ENCODE results near the gene ENTR1.

ENTR1 gene

DNA sequence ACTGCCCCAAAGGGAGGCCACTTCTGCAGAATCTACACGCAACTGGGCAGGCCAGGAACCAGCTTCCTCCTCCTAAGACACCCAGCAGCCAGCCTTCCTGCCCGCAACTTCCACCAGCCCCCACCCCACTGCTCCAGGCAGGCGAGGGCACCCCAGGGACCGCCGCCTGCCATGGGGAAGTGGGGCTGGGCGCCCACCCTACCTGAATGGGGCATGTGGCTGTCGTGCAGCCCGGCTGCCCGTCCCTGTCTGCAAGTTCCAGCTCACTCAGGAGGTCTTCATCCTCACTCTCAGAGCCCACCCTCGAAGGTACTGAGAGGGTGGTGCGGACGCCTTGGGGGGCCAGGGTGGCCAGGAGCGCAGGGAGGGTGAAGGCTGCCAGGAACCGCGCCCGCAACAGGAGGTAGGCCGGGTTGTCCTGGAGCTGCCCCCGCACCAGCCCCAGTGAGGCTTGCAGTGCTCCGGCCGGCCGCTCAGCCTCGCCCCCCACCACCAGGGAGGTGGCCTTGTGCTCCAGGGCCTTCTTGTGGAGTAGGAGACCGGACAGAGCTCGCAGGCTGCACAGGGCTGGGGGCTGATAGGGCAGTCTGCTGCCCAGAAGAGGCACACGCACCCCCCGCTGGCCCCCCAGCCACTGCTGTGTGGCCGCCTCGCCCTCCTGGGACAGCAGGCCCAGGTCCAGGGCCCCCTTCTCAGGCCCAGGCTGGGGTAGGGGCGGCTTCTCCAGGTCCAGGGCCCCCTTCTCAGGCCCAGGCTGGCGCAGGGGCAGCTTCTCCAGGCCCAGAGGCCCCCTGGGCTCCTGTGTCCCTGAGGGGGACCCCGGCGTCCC, 32.9 kb downstream of the ENTR1 start:
- DNase-seq (ENCODE audit: low read depth in 1 of 2, low spot score in 1 of 2) = no peak

DNA sequence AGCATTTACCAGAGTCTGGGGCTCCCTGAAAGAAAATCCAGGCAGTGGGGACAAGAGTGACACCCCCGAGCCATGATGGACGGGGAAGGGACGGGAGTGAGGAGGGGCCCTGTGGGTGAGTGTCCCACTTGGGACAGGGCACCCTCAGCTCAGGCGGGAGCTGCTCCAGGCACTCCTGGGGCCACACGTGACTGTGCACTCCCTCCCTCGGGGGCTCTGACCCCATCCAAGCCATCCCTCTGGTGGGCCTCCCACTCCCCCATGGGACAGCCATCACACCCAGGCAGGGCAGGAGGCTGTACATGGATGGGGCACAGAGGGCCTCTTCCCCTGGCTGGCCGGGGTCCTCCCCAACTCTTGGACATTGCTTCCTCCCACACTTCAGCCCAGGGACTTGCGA, 34.0 kb downstream of the ENTR1 start:
- no peak for DNase-seq (ENCODE audit: low read depth in 1 of 2, low spot score in 1 of 2)

DNA sequence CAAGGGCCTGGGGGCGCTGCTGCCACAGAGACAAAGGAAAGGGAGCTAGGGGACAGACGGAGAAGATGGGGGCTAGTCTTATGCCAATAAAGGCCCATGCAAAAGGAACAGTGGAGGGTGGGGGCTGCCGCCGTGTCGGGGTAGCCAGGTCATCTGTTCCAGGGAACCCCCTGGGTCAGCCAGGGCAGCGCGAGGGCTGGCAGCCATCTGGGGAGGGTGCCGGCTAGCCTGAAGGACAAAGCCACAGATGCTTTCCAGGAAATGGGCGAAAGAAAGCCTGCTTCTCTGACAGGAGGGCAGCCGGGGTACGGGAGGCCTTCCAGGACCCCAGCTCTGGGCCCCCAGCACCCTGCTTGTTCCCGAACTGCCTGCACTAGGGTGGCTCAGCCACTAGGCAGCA, 35.3 kb downstream of the ENTR1 start:
- no peak for DNase-seq (ENCODE audit: low read depth in 1 of 2, low spot score in 1 of 2)

DNA sequence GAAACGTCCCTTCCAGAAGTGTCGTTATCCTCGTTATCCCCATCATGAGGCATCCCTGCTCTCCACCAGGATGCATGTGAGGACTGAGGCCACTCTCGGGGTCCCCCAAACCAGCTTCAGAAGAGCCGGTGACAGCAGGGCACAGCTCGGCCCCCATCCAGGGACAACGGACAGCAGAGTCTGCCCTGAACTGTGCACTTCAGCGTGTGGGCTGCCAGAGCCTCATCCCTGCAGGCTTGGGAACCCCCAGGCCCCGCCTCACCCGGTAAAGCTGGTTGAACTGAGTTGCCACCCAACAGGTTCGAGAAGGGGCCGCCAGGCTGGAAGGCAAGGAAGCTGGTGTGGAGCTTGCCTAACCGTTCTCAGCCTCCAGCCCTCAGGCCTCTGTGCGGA, 36.2 kb downstream of the ENTR1 start:
- no peak for DNase-seq (ENCODE audit: low read depth in 1 of 2, low spot score in 1 of 2)

DNA sequence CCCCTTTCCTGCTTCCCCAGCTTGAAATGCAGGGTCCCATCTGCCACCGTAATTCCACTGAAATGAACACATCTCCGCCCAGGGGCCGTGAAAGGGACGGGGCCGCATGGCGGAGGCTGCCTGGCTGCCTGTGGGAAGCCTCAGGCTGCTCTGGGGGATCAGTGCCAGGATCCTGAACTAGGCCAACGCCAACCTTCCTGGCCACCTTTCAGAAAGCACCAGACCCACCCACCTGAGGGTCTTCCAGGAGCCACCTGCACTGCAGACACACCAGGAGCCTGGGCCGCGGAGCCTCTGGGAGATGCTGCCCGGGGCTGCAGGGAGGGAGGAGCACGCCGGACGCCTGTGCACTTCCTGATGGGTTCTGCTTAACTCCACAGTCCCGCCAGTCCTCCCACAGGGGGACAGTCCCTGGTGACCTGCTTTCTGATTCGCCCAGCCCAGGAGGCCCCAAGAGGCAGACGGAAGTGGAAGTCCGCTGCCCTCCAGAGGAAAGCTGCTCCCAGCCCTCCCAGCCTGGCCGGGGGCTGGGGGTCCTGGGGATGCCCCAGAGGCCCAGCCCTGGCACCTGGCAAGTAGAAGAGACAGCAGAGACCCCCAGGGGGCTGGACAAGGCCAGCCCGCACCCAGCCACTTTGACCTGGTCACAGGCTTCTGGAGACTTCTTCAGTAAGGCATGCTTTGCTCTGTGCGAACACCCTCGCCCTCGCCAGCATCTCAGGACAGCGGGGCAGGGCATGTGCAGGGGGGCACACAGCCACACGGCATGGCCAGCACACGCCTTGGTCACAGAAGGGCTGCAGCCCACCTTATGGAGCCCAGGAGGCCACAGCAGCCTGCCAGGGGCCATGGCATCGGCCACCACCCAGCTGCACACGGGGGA, 36.9 kb downstream of the ENTR1 start, which contains the start of gene CARD9:
CARD9 (minus strand) TSS at position 370 of the 883 bp plus-strand sequence. CDS start 1,591 bp downstream, outside the sequence.
- DNase-seq (ENCODE audit: low read depth in 1 of 2, low spot score in 1 of 2) = no peak

DNA sequence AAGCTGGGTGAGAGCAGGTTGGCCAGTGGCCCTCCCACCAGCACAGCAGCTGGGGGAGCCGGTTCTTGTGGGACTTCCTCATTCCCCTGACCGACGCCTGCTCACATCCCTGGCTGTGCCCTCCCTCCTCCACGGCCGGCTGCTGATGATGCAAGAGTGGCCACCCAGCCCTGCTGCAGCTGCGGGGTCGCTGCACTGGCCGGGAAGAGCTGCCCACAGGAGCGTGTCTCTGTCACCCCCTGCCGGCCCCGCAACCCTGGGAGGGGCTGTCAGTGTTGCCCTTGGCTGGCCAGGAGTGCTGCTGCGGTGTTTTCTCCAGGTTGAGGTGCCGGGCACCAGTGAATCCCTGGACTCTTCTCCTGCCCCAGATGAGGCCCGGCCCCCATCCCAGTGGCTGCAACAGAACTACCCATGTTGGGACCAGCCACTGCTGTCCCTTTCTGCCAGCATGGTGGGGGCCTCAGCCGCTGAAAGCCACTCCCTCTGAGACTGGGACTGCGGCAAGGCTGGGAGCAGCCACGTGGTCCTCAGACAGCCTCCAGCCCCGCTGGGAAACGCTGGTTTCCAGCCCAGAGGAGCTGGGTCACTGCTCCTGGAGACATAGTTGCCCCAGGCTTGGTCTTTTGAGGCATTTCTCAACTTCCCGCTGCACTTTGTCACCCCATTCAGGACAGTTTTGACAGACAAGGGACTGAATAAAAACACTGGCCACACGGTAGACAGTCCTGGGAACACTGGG, 37.7 kb downstream of the ENTR1 start:
- DNase-seq (ENCODE audit: low read depth in 1 of 2, low spot score in 1 of 2) = no peak

DNA sequence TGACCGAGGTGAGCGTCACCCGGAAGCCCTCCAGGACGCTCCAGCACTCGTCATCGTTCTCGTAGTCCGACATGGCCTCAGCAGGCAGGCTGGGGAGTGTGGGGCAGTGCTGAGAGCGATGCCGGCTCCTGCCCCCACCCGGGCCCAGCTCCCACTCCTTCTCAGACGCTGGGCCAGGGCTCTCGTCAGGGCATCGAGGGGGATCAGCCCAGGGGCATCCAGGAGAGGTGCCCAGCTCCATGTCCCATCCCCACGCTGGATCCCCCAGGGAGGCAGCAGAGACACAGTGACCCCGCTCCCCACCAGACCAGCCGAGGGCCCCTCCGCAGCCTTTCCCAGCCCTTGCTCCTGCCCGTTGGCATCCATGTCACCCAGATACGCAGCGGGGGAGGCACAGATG, 38.4 kb downstream of the ENTR1 start:
- no peak for DNase-seq (ENCODE audit: low read depth in 1 of 2, low spot score in 1 of 2)

DNA sequence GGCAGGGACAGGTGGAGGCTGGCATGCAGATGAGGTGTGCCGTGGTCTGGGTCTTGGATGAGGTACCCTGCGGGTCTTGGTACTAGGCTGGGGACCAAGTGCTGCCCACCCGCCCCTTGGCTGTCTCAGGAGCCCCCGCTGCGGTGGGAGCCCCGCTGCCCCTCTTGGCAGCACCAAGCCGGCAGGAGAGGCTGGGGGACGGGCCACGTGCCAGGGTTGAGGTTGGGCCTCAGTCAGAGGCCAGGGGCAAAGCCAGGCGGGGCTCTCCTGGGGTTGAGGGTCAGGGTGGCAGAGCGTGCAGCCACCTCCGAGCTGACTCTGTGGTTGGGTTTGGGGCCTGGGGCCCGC, 38.9 kb downstream of the ENTR1 start:
- no peak for DNase-seq (ENCODE audit: low read depth in 1 of 2, low spot score in 1 of 2)

DNA sequence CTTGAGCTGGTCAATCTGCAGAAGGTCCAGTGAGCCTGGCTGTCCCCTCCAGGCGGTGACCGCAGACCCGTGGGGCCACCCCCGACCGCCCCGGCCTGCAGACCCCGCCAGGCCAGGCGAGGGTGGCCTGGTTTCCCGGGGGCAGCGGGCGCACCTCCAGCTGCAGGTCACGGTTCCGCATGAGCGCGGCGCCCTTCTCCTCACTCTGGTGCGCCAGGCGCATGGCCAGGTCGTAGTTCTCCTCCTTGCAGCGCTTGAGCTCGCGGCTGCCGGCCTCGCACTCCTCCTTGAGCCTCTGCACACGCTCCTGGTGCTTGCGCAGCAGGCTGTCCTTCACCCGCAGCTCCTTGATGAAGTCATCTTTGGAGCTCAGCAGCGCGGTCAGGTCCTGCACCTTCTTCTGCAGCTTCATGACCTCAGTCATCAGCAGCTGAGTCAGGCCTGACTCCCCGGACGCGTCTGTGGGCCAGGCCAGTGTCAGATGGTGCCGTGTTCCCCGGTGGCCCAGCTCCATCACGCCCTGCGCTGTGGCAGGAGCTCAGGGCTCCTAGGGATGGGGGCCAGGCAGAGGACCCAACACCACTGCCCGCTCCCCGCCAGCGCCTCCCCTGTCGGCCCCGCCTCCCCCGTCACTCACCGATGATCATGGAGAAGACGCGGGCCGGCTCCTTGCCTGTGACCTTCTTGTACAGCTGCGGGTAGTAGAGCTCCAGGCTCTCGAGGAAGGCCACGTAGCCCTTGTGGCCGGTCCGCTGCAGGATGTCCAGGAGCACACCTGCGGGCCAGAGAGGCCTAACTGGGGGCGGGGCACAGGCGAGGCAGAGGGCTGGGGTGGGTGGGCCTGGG, 39.5 kb downstream of the ENTR1 start:
- no peak for DNase-seq (ENCODE audit: low read depth in 1 of 2, low spot score in 1 of 2)

DNA sequence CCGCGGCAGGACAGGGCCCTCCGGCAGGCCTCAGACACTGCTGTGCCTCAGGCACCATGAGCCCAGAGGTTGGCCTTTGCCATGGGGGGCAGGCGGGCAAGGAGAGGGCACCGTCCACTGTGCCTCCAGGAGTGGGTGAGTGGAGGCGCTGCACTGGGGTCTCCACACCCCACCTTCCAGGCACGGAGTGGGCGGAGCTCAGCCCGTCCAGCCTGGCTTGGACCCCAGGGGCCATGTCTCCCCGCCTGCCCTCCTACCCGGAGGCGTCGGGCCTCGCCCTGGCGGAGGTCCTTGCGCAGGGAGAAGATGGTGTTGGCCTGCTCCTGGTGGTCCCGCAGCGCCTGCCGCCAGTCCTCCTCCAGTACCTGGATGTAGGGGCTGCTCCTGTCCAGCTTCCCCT, 40.4 kb downstream of the ENTR1 start:
- no peak for DNase-seq (ENCODE audit: low read depth in 1 of 2, low spot score in 1 of 2)

DNA sequence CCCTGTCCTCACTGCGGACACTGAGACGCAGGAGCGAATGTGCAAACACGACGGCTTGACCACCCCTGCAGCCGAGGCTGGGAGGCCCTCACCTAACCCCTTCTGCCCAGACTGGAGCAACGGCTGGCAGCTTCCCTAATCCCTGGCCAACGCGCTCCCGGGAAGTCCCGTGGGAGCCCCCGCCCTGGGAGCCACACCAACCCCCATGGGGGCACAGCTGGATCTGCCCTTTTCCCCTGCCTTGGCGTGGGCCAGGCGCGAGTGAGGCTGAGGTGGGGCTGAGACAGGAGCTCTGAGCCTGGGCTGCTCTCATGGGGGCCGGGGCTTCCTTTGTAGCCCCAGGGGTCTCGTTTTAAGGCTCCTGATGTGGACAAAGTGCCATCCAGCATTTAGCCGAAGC, 42.2 kb downstream of the ENTR1 start:
- no peak for DNase-seq (ENCODE audit: low read depth in 1 of 2, low spot score in 1 of 2)

DNA sequence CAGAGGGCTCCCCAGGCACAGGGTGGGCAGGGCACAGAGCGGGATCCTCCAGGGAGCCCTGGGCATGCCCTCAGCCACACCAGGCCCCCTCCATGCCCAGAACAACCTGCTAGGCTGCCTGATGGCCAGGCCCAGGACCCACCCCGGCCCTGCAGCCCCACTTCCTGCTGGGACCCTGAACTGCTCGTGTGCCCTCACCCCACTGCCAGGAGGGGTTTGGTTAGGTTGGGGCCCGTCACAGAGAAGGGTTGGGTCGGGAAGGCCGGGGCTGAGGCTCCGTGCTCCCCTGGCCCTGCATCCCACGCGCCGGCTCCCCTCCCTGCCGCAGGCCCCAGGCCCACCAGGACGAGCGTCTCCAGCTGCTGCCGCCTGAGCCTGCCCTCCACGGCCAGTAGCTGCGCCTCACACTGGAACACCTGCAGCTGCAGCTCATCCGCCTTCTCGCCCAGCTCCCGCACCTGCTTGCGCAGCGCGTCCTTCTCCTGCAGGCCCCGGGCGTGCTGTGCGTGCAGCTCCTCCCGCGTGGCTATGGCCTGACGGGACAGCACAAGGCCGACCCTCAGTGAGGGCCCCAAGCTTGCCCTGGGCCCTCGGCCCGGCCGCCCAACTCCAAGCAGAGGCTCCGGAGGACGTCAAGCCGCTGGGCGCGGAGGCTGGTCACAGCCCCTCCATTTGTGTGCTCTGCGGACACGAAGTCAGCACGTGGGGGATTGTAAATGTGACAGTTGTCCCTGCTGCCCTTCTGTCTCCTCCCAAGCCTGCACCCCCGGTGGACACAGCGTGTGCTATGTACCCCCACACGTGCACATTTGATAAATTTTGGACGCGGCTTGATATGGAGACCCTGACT, 42.9 kb downstream of the ENTR1 start:
- DNase-seq (ENCODE audit: low read depth in 1 of 2, low spot score in 1 of 2) = no peak

DNA sequence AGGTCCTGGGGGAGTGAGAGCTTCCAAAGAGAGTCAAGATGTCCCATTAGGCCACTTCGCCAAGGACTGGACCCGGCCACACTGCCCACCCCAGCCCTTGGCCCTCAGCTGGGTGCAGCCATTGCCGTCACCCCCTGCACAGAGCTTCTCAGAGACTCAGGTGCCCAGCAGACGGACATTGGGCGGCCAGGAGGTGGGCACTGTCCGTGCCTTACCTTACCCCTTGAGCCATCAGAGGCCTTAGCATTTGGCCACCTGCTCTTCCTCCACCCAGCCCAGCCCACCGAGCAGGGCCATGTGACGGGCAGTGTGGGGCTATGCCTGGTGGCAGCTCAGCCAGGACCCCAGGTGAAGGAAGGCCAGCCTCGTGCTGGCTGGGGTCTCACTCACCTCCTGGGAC, 43.6 kb downstream of the ENTR1 start:
- DNase-seq (ENCODE audit: low read depth in 1 of 2, low spot score in 1 of 2) = no peak

DNA sequence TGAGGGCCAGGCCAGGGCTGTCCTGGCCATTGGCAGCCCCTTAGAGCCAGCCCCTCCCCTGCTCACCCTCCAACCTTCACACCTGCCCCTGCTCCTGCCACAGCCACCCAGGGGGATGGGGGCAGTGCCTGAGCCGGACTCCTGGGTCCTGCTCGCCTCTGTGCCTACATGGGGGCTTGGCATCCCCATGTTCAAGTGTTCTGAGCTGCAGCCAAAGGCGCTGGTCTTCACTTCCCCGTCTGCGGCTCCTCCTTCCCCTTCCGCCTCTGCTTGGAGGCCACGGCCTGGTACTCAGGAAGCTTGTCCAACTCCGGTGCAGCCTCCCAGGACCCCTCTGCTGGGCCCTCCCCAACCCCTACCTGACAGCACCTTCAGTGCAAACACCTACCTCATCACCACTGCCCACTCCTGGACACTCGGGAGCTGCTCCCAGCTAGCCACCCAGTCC, 44.6 kb downstream of the ENTR1 start:
- DNase-seq (ENCODE audit: low read depth in 1 of 2, low spot score in 1 of 2) = no peak

DNA sequence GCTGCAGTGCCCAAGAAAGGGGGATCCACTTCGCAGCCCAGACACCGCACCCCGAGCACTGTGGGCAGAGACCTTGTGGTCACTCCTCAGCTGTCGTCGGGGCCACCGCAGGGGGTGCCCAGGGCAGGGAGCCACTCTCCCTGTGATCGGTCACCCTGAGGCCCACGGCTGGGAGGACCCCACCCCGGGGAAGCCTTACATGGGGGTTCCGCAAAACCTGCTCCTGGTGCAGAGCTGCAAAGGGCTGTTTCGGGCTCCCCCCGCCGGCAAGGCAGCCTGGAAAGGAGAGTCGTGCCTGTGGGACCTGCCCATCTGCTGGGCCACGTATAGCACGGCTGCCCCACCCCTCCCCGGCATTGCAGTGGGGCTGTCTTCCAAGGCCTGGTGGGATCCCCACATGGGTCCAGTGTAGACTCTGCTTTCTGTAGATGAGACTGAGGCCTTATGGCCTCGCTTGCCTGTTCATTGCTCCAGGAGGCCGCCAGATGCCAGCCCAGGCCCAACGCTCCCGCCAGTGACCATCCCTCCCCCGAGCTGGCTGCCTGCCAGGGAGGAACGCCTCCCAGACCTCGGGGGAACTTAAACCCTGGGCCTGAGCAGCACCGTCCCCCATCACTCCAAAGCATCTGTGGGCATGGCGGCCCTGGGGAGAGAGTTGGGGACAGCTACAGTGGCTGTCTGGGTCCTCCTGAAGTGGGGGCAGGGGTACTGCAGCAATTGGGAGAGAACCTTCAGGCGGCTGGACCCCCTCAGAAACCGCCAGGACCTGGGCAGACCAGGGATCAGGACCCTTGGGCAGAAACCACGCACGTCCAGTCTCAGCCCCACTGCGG, 45.3 kb downstream of the ENTR1 start:
- no peak for DNase-seq (ENCODE audit: low read depth in 1 of 2, low spot score in 1 of 2)

DNA sequence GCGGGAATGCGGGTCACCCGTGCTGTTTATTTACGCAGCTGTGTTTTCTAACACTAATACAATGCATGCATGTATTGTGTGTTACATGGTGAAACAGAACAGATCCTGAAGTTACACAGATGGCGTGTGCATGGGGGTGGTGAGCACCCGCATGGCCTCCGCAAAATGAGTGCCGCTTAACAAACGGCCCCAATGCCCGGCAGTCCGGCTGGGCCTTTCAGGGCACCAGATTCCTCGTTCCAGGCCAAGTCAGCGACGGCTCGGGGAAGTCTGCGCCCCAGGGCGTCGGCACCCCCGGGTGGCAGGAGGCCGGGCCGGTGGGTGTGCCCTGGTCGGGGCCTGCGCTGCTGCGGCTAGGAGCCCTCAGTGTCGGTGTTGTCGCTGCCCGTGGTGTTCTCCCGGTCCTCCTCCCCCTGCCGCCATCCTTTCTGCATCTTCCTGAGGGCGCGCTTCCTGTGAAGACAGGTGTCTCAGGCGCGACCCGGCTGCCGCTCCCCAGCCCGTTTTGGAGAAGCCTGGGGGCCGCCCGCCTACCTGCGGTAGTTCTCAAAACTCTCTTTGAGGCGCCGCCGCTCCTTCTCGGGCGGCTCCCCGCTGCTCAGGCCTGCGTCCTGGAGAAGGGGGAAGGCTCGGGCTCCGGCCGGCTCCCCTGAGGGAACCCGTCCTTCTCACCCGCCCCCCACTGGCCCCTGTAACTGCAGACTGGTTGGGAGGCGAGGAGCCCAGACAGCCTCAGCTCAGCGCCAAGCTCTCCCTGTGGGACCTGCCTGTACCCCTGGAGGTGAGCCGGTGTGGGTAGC, 46.3 kb downstream of the ENTR1 start:
- DNase-seq (ENCODE audit: low read depth in 1 of 2, low spot score in 1 of 2) = no peak

DNA sequence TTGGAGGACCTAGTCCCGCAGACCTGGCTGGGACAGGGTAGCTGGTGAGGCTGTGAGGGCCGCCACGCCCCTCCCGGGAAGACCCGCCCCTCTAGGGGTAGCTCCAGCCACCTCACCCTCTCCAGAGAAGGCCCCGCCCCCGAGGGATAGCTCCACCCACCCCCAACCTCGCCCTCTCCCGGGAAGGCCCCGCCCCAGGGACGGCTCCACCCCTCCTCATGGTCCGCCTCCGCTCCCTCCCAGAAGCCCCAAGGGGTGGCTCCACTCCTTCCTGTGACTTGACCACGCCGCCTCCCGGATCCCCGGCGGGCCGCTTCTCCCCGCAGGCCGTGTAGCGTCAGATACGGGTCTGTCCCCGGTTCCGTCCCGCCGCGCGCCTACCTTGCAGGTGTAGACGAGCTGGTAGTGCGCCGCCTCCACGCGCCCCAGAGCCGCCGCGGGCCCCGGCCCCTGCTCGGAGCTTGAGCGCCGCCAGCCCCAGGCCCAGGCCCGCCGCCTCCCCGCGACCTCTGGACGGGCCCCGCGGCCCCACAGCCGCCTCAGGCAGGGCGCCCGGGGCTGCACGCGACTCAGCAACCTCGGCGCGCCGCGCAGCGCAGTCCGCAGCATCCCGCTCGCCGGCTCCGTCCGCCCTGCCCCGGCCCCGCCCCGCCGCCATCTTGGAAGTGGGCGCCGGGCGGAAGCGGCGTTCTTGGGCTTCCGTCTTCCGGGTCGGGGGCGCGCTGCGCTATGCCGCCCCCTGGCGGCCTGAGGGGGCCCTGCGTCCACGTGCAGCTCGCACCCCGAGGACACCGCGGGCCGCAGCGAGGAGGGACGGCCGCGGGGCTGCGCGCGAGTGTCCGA, 47.1 kb downstream of the ENTR1 start, which contains the start of gene DNLZ:
DNLZ (minus strand) TSS at position 639 of the 843 bp plus-strand sequence; CDS start at position 609, 30 bp downstream.
- DNase-seq (ENCODE audit: low read depth in 1 of 2, low spot score in 1 of 2) = peak; percentile 84 to 96

Measured in stimulated activated CD4-positive, alpha-beta T cell treated with anti-CD3 and anti-CD28 coated beads, Interleukin-15, amount 100 ng/mL, for 1 hour (primary cell).